Measurements from ENCODE around the gene CDS2.
"Not testable (repeated sequence)": the region's sequence is repeated elsewhere in the genome, so short reads cannot be mapped to it uniquely, and the experiment has no call there.

The CDS2 gene

DNA sequence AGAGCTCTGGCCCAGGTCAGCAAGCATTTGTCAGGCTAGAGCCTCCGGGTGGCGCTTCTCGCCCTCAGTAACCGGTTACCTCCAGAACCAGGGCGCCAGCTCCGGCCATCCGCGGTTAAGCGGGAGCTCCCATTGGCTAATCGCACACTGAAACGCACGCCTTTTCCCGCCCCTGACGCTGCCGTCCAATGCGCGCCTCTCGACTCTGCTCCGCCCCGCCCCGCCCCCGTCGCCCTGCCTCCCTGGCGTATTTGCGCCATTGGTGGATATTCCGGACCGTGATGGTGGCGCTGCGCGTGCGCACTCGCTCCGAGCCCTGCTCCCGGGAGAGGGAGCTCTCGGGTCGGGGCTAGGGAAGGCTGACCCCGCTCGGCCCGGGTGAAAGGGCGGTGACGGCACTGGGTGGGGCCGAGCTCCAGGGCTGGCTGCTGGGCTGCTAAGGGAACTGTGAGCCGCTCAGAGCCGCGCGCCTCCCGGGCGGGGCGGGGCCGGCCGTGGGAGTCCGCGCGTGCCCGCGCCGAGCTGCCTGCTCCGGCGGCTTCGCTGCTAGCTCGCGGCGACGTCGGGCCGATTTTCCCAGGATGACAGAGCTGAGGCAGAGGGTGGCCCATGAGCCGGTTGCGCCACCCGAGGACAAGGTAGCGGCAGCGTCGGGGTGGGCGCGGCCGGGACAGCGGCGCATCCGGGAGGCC is at the start of gene CDS2:
CDS2 (plus strand) TSS at position 497 of the 692 bp plus-strand sequence; CDS start at position 582, 85 bp downstream.
- peak; percentile 99 for DNase-seq

DNA sequence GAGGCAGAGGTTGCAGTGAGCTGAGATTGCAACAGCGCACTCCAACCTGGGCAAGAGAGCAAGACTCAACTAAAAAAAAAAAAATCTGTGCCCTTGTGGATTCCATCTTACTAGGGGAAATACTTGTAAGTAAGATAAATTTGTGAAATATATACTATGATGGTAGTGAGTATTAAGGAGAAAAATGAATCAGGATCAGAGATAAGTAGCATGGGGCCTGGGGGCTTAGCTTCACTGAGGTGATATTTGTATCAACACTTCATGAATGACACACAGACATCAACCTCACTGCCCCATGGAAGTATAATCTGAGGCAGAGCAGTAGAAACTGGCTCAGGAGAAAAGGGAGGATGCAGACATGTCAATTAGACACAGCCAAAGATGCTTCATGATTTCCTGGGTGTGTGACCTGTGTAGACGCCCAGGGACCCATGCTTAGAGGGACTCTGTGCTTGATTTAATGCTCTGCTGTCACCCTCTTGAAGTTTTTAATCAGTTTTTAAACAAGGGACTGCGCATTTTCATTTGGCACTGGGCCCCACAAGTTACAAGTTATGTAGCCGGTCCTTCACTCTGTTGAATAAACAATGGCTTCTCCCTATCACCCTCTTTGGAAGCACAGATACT is 48.9 kb upstream of the CDS2 start:
- DNase-seq: no peak

DNA sequence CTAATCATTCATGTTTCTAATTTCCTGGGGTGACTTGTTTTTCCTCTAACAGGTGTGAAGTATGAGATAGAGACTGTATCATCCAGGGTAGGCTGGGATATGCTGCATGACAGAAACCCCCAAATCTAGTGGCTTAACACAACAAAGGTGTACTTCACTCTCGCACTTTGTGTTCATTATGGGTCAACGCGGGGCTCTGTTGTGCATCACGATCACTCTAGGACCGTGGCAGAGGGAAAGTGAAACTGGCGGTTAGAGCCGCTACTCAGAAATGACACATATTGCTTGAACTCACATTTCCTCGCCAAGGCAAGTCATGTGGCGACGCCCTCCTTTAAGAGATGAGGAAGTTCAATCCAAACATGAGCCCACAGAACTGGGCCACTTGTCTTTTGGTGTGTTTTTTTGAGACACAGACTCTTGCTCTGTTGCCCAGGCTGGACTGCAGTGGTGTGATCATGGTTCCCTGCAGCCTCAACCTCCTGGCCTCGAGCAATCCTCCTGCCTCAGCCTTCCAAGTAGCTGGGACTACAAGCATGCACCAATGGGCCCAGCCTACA is 48.3 kb upstream of the CDS2 start:
- DNase-seq: no peak

DNA sequence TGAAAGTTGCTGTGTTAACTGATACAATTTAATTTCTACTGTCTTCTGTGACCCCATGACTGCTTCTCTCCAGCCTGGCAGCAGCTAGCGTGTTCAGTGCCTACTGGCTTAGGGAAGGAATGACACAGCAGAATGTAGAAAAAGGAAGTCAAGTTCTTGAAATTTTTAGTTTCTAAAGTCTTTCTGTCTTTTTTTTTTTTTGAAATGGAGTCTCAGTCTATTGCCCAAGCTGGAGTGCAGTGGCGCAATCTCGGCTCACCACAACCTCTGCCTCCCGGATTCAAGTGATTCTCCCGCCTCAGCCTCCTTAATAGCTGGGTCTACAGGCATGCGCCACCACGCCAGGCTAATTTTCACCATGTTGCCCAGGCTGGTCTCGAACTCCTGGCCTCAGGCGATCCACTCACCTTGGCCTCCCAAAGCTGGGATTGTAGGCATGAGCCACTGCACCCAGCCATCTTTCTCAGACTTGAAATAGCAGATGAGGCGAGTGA is 46.4 kb upstream of the CDS2 start:
- no peak for DNase-seq

DNA sequence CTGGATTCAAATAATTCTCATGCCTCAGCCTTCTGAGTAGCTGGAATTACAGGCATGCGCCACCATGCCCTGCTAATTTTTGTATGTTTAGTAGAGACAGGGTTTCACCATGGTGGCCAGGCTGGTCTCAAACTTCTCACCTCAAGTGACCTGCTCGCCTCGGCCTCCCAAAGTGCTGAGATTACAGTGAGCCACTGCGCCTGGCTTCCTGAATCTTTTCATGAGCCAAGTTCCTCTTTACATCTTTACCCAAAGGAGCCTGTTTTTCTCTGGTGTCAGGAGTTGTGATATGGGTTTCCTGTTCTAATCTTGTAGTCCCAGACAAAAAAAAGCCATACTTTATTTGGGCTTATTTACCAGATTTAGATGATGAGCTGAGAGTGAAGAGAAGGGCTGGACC is 41.4 kb upstream of the CDS2 start:
- DNase-seq: no peak

DNA sequence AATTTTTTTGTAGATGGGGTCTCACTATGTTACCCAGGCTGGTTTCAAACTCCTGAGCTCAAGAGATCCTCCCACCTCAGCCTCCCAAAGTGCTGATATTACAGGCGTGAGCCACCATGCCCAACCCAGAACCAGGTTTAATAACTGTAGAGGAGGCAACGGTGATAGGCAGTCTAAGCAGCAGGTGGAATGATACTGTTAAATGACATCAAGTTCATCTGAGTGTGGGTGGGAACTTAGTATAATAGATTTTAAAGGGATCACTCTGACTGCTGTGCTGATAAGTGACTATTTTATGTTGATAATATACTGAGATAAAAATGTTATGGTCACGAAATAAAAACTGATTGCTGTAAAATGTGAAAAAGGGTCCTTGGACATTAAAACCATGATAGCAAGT is 38.1 kb upstream of the CDS2 start:
- DNase-seq: no peak

DNA sequence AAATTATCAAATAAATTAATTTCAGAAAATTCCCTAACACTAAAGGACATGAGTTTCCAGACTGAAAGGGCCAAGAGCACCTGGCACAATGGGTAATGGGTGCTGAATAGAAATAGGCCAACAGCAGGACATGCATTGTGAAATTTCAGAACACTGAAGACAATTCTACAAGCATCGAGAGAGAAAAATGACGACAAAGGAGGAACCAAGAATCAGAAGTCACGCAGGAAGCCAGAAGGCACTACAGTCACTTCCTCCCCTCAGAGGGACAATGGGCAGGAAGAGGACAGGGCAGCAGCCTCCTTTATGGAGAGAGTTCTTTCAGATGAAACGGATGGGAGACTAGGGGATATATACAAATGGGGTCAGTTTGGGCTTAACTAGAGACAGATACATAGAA is 36.6 kb upstream of the CDS2 start:
- DNase-seq: no peak

DNA sequence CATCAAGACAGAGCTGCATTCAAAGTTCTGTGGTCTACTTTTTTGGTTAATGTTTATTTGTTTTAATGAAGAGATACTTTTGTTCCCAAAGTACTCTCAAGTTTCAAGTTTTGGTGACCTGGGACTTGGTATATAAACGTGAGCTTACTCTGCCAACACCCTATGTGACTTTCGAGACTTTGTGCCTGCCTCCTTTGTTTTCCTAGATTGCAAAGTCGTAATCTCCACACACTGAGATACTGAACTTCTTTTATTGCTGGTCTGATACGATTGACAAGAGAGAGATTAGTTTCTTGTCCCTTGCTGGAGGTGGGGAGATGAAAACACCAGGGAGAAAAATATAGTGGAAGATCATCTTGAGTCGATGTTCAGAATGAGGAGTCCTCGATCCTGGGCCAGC is 34.9 kb upstream of the CDS2 start:
- DNase-seq: no peak

DNA sequence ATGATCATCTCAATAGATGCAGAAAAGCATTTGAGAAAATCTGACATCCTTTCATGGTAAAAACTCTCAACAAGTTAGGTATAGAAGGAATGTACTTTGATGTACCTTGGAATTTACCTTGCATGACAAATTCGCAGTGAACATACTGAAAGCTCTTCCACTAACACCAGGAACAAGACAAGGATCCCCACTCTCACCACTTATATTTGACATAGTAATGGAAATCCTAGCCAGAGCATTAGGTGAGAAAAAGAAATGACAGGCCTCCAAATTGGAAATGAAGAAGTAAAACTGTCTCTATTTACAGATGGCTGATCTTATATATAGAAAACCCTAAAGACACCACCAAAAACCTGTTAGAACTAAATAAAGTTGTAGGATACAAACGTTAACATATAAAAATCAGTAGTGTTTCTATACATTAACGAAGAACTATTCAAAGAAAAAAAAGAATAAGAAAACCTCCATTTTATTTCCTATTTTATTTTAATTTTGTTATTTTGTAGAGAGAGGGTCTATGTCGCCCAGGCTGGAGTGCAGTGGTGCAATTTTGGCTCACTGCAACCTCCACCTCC is 34.0 kb upstream of the CDS2 start:
- no peak for DNase-seq

DNA sequence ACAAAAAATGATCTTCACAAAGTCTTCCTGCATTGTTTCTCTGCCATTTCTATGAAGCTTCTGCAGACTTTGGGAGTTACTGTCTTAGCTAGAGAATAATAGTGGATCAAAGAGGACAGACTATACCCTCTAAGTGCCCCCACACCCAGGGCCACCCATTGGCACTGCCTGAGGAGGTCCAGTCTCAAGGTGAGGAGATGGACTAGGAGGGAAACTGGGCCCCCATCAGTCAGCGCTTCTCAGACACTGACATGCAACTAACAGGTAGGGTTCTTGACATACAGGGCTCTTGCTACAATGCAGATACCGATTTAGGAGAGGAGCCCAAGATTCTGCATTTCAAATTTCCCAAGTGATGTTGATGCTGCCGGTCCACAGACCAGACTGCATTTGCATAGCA is 31.4 kb upstream of the CDS2 start:
- no peak for DNase-seq

DNA sequence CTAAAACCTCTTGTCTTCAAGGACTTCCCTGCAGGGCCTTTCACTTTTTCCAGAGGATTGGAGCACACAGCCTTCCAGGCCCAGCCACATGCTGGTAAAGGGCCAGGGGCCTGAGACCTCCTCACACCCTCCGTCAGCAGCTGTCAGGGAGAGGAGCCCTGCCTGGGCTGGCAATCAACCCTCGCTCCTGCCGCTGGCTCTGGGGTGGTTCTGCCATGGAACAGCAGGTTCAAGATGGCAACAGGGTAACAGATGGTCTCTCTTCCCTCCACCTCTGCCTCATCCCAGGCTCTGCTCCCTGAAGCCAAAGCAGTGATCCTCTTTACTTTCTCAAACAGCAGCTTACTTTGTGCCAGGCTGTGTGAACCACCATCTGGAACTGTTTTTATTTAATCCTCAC is 30.9 kb upstream of the CDS2 start:
- no peak for DNase-seq

DNA sequence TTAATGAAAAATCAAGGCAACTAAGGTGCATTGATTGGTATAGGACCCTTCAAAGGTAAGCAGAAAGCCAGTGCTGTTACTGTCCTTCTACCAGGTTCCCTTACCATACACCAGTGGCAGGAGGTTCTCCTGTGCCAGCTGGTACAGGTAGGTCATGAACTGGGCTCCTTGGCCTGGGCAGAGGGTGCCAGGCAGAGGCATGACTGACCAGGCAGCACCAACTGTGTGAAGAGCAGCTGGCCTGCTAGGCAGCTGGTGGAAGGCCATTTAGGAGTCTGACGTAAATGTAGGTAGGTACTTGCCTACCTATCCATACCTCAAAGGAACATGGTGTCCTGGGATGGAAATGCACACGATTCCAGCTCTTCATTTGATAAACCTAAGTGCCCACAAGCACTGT is 30.3 kb upstream of the CDS2 start:
- no peak for DNase-seq

DNA sequence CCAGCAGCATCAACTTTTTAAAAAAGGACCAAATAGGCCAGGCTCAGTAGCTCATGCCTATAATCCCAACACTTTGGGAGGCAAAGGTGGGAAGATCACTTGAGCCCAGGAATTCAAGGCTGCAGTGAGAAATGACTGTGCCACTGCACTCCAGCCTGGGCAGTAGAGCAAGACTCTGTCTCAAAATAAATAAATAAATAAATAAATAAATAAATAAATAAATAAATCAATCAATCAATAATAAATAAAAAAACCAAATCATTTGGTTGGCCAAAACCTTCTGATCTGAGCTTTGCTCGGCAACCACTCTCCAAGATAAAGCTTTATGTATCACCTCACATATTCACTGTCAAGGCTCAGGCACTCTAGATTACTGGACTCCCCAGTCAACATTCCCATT is 27.8 kb upstream of the CDS2 start:
- not testable (repeated sequence) for DNase-seq

DNA sequence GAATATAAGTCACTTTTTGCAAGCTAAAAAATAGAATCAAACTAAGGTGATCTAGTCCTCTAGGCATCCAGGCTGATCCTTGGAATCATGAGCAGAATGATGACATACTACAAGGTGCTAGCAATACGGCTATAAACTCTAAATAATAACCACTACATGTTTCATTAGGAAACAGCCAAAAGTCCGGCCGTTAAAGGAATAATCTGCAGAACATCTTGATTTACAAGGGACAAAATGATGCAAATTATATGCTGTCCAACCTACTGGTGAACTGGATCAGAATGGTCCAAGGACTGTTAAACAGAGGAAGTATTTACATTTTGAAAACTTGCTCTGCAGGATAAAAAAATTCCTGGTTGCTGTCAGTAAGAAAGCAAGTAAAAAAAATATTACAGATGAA is 26.9 kb upstream of the CDS2 start:
- not testable (repeated sequence) for DNase-seq

DNA sequence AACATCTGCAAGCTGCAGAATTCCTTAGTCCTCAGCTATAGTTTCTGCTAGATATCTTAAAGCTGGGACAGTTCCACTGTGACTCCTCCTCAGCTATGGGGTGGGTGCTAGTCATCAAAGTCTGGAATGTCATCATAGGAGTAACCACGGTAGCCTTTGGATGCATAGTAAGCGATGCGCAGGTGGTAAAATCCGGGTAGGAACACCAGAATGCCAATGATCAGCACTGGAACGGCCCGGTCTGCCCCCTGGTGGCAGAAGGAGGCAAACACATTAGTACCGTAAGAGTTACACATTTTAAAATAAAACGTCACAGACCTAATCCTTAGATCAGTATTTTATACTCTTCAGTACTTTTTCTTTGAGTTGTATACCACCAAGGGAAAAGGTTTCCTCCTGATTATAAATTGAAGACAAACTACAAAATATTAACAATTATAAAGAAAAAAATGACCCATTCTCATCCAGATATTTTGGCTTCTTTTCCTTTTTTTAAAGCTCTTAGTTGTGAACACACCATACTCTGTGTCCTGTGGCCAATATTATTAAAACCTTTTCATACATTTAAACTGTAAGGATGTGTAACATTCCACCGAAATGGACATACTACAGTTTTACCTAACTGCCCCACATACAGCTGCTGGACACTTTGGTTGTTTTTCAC is 26.0 kb upstream of the CDS2 start:
- DNase-seq: peak; percentile 52

DNA sequence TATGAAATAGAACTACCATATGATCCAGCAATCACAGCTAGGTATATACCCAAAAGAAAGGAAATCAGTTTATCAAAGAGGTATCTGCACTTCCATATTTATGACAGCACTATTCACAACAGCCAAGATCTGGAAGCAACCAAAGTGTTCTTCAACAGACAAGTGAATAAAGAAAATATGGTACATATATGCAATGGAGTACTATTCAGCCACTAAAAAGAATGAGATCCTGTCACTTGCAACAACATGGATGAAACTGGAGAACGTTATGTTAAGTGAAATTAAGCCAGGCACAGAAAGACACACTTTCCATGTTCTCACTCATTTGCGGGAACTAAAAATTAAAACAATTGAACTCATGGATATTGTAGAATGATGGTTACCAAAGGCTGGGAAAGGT is 22.3 kb upstream of the CDS2 start:
- DNase-seq: no peak

DNA sequence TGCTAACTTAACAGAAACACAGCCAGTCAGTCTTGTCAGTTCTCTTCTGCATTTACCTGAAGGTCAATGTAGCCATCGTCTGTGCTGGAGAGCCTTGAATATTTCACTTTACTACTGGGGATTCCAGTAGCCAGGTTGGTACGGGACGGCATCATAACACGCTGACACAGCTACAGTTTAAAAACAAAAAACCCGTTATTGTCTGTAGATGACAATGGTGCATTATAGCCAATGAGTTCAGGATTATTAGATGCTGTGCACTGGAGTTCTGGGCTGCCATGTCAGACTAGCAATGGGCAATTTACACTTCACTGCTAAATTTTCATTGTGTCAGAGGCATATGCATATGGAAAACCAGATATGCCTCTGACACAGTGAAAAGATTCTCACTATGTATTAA is 17.5 kb upstream of the CDS2 start:
- DNase-seq: no peak

DNA sequence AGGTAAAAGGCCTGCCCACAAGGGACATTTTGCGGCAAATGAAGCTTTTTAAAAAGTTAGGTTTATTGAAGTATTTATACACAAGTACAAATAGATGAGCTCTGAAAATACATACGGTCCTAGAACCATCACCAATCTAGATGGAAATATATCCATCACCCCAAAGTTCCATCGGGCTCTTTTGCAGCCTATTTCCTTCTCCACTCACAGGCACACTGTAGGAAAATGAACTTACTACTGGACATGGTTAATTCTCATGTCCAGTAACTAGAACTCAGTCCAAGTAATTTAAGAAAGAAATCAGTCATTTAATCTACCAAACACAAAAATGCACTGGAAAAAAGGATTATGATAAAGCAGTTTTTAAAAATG is 13.2 kb upstream of the CDS2 start:
- no peak for DNase-seq

DNA sequence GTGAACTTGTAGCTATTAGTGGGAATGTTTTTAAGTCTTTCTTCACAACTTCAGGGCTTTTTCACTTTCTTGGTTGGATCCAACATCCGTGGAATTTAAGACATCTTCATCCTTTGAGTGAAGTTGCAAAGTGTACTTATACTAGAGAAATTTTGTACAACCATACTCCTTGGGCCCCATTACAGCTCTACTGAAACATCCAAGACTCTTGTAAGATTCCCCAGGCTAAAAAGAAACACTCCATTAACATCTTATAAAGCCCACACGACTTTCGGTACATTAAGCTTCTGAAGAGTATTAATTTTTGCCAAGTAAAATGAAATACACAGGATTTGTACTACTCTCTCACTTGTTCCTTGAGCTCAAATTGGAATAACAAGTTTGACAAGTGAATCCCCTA is 12.4 kb upstream of the CDS2 start:
- no peak for DNase-seq

DNA sequence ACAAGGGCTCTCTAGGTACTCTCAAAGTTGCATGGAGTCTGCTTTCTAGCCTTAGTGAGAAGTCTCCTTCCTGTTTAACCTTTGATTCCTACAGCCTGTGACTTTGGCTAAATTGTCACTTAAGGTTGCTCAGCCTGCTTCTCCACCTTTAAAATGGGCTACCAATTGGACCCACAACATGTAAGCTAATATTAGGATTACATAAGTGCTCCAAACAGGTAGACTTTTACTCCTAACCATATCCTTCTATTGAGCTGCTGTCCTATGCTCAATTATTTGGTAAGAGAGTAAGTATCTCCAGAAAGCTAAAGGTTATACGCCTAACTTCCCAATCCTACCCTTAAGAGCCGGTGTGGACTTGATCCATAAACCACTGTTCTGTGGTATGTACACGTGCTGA is 9.9 kb upstream of the CDS2 start:
- no peak for DNase-seq

DNA sequence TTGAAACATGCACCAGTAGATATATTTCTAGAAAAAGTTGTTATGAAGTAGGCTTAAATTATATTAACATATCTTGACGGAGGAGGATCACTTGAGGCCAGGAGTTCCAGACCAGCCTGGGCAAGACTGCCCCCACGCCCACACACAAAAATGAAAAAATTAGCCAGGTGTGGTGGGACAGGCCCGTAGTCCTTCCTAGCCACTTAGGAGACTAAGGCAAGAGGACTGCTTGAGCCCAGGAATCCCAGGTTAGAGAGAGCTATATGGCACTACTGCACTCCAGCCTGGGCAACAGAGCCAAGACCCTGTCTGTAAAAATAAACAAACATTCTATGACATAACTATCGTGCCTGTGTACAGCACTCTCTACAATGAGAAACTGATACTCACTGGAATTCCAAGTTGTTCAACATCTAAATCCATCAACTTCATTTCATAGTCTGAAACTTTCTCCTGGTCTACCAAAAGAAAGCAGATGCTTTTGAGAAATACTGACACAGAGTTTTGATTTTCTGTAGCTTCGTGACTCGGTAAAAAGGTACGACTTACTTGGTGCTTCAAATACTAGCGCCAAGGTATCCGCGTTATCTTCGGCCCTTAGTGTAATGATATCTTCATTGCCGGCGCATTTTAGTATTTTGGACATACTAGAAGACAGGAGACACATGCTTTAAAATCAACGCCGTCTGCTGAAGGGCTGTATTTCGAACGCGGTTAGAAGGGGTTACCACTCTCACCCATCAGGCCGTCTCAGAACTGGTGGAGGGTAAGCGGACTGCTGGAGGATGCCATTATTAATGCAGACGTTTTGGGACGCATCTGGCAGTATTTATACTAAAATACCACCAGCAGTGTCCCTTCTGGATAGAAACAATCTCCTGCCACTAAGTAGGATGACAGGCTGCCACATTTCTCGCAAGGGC is 8.3 kb upstream of the CDS2 start:
- DNase-seq: no peak

DNA sequence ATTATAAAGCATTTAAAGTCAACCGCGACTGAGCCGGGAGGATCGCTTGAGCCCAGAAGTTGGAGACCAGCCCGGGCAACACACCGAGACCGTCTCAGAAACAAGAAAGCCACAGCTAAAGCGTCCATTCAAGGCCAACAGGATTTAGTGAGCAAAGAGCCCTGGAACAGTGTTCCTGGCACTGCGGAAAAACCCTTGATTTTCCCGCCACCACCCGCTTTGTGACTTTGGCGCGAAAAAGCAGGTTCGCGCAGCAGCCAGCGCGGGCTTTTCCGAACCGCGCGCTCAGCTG is 7.7 kb upstream of the CDS2 start:
- DNase-seq: no peak
